ENCODE data around the gene CYP2W1.

The CYP2W1 gene

DNA sequence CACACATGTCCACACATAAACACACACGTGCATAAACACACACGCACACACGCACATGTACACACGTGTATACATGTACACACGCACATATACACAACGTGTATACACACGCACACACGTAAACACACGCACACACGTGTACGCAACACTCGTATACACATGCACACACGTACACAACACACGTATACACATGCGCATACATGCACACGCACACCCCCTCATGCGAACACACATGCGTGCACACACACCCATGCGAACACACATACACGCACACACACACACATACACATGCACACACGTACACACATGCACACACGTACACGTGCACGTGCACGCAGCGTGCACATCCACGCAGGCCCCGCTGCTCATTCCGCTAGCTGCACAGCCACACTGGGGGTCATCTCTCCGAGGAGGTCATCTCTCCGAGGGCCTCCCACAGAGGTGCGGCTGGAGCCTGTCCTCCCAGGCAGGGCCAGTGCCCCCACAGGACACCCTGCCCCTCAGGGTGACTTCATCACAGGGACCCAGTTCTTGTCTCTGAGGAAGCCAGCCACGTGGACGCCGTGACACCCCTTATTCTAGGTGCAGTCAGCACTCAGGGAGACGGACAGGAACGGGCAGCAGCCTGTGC is 25.9 kb downstream of the CYP2W1 start:
- H3K4me3 ChIP-seq (ENCODE audit: low read depth, low read length) = no peak overlapping the region
- no peak for DNase-seq (ENCODE audit: low read depth)
- TF ChIP-seq, protein P1, sequence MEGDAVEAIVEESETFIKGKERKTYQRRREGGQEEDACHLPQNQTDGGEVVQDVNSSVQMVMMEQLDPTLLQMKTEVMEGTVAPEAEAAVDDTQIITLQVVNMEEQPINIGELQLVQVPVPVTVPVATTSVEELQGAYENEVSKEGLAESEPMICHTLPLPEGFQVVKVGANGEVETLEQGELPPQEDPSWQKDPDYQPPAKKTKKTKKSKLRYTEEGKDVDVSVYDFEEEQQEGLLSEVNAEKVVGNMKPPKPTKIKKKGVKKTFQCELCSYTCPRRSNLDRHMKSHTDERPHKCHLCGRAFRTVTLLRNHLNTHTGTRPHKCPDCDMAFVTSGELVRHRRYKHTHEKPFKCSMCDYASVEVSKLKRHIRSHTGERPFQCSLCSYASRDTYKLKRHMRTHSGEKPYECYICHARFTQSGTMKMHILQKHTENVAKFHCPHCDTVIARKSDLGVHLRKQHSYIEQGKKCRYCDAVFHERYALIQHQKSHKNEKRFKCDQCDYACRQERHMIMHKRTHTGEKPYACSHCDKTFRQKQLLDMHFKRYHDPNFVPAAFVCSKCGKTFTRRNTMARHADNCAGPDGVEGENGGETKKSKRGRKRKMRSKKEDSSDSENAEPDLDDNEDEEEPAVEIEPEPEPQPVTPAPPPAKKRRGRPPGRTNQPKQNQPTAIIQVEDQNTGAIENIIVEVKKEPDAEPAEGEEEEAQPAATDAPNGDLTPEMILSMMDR (IDR thresholded peaks at IDR 0.05; ENCODE audit: low read depth, low read length) = no peak
- no peak for TF ChIP-seq POLR2A (IDR thresholded peaks at IDR 0.05; ENCODE audit: extremely low read depth, insufficient read length)
- TF ChIP-seq MYC (IDR thresholded peaks at IDR 0.05; ENCODE audit: low read depth, low read length) = no peak
- TF ChIP-seq, protein P2, sequence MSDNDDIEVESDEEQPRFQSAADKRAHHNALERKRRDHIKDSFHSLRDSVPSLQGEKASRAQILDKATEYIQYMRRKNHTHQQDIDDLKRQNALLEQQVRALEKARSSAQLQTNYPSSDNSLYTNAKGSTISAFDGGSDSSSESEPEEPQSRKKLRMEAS (IDR thresholded peaks at IDR 0.05; ENCODE audit: low read depth, low read length) = no peak

DNA sequence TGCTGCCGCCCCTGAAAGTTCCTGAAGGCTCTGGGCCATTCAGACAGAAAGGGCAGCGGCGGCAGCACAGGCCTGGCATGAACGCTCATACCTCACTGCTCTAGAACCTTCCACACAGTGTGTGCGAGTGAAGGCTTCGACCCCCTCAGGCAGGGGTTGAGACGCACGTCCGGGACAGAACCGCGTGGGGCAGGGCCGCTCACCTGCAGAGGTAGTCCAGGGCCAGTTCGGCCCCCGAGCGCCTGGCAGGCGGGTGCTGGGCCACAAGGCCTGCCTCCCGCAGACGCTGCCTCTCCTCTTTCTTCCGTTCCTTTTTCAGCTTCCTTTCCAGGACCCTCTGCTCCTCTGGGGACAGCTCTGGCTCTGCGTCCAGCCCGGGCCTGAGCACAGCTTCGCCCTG is 26.8 kb downstream of the CYP2W1 start:
- TF ChIP-seq, protein P1 (IDR thresholded peaks at IDR 0.05; ENCODE audit: low read depth, low read length) = no peak
- TF ChIP-seq, protein P2 (IDR thresholded peaks at IDR 0.05; ENCODE audit: low read depth, low read length) = no peak
- TF ChIP-seq MYC (IDR thresholded peaks at IDR 0.05; ENCODE audit: low read depth, low read length) (no peak), POLR2A (IDR thresholded peaks at IDR 0.05; ENCODE audit: extremely low read depth, insufficient read length) (no peak)
- H3K4me3 ChIP-seq (ENCODE audit: low read depth, low read length) = no peak overlapping the region
- DNase-seq (ENCODE audit: low read depth) = no peak

DNA sequence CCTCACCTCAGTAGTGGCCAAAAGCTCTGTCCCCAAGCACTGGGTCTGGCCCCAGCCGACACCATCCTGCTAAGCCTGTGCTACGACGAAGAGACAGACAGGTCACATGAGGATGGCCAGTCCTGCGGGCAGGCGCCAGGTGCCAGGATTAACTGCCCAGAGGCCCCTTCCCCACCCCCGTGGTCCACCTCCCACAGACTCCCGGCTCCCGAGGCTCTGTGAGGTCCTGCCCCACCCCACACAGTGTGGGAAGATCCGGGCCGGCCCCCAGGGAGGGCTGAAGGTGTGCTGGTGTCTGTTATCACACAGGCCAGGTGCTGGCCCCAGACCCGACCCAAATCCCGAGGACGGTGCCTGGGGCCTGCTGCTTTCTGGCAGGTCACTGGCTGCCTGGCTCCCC is 27.2 kb downstream of the CYP2W1 start:
- TF ChIP-seq, protein P2 (IDR thresholded peaks at IDR 0.05; ENCODE audit: low read depth, low read length) = no peak
- no peak for TF ChIP-seq MYC (IDR thresholded peaks at IDR 0.05; ENCODE audit: low read depth, low read length)
- no peak overlapping the region for H3K4me3 ChIP-seq (ENCODE audit: low read depth, low read length)

DNA sequence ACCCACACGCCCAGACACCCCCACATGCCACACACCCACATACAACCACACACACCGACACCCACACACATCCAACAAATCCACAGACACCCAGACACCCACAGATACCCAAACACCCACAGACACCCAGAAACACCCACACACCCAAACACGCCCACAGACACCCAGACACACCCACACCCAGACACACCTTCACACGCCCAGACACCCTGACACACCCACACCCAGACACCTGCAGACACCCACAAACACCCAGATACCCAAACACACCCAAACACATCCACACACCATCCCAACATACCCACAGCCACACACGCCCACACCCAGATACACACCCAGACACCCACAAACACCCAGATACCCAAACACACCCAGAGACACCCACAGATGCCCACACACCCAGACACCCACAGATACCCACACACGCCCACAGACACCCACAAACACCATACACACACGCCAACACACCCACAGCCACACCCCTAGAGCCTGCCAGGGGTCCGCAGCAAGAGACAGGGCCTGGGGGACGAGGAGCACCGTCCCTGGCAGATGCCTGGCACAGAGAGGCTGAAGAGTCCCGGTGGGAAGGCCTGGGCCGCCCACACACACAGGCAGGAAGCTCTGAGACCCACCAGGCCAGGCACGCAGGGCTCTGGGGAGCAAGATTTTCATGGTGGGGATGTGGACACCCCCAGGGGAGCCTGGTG is 28.5 kb downstream of the CYP2W1 start:
- no peak overlapping the region for H3K4me3 ChIP-seq (ENCODE audit: low read depth, low read length)
- TF ChIP-seq MYC (IDR thresholded peaks at IDR 0.05; ENCODE audit: low read depth, low read length) = no peak
- TF ChIP-seq POLR2A (IDR thresholded peaks at IDR 0.05; ENCODE audit: extremely low read depth, insufficient read length) = no peak
- TF ChIP-seq, protein P2 (IDR thresholded peaks at IDR 0.05; ENCODE audit: low read depth, low read length) = no peak
- TF ChIP-seq, protein P1 (IDR thresholded peaks at IDR 0.05; ENCODE audit: low read depth, low read length) = no peak
- no peak for DNase-seq (ENCODE audit: low read depth)

More for the DNA sequence above, 27.2 kb downstream of the CYP2W1 start:
- DNase-seq (ENCODE audit: low read depth) = no peak

DNA sequence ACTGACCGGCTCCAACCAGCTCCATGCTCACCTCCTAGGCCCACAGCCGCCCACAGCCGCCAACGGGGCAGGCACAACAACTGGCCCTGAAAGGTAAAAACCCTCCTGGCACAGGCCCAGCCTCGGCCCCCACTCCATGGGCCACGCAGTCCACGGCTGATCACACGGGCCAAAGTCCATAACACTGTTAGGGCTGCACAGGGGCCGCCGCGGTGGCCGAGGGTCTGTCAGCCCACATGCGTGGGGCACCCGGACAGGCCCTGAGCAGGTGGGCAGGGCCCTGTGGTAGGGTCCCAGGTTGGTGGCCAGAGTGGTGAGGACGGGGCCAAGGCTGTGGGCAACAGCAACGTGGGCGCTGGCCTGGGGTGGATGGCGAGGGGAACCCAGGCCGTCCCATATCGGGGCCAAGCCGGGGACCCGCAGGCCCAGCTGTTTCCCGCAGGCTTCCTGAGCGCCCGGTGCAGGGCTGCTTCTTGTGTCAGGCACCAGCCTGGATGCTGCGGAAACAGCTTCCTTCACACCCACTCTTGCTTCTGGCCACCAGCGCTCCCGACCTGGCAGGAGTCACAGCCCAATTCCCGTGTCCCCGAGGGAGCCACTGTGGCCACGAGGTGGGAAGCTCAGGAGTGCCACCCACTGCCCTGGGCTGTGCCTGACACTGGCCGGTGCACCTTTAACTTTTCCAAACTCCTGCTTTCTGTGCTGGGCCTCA is 29.2 kb downstream of the CYP2W1 start:
- no peak for DNase-seq (ENCODE audit: low read depth)
- no peak overlapping the region for H3K4me3 ChIP-seq (ENCODE audit: low read depth, low read length)
- TF ChIP-seq, protein P1 (IDR thresholded peaks at IDR 0.05; ENCODE audit: low read depth, low read length) = no peak
- TF ChIP-seq, protein P2 (IDR thresholded peaks at IDR 0.05; ENCODE audit: low read depth, low read length) = no peak
- no peak for TF ChIP-seq POLR2A (IDR thresholded peaks at IDR 0.05; ENCODE audit: extremely low read depth, insufficient read length)
- no peak for TF ChIP-seq MYC (IDR thresholded peaks at IDR 0.05; ENCODE audit: low read depth, low read length)

DNA sequence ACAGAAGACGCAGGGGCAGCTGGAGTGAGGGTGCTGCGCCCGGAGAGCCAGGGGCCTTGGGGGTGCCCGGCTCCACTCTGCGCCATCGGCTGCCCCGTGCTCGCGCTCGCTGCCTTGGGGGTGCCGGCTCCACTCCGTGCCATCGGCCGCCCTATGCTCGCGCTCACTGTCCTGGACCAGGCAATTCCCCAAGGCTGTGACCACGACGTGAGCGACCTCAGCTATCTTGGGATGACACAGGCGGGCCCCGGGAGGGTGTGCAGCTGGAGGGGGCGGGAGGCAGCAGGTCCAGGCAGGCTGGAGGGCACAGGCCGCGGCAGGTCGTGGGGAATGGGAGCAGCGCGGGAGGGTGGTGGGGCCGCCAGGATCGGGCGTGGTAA is 29.7 kb downstream of the CYP2W1 start:
- no peak for DNase-seq (ENCODE audit: low read depth)
- no peak overlapping the region for H3K4me3 ChIP-seq (ENCODE audit: low read depth, low read length)
- TF ChIP-seq, protein P2 (IDR thresholded peaks at IDR 0.05; ENCODE audit: low read depth, low read length) = no peak
- TF ChIP-seq POLR2A (IDR thresholded peaks at IDR 0.05; ENCODE audit: extremely low read depth, insufficient read length) (no peak), MYC (IDR thresholded peaks at IDR 0.05; ENCODE audit: low read depth, low read length) (no peak)
- TF ChIP-seq, protein P1 (IDR thresholded peaks at IDR 0.05; ENCODE audit: low read depth, low read length) = no peak
